ENCODE results near the gene SHB. TPM values are rescaled to one million over a fixed set of nuclear protein-coding genes. Genes with fewer than 3 reads are reported as not detected.
"Not testable (repeated sequence)": the region's sequence is repeated elsewhere in the genome, so short reads cannot be mapped to it uniquely, and the experiment has no call there.

The SHB gene
- total RNA-seq, 4 donors from 2014 or later: 18.4 to 27.5 (median 22.0) TPM

- 90 to 93% methylated on average over 19 of the region's 19 CpGs for WGBS, 2 donors
- Histone ChIP-seq H3K4me1 (peaks cover 28 to 45% of the 10 kb centered on the region in 2 donors), H3K27me3 (no peaks in the 10 kb centered on the region), H3K27ac (no peak overlapping the region), H3K9me3 (no peaks in the 10 kb centered on the region), H3K36me3 (no peaks in the 10 kb centered on the region), H3K4me3 (replicated peaks in 1 of 3) (no peak overlapping the region)
- no peak for DNase-seq
- intact Hi-C loops (cut with DNase I): no loop called here
- TF ChIP-seq POLR2A (IDR thresholded peaks at IDR 0.05) (no peak), CTCF (IDR thresholded peaks at IDR 0.05) (no peak)
These were observed 17.1 kb downstream of the SHB start for GRCh38 chr9:38051780-38052546.

- peaks cover 41 to 55% of the 10 kb centered on the region in 2 donors for H3K4me1 ChIP-seq
- 60 to 75% methylated on average over 4 of the region's 4 CpGs for WGBS, 2 donors
- H3K27me3 ChIP-seq: no peaks in the 10 kb centered on the region
- no peak for TF ChIP-seq CTCF (IDR thresholded peaks at IDR 0.05)
- TF ChIP-seq POLR2A (IDR thresholded peaks at IDR 0.05): no peak
- DNase-seq: no peak
- no peaks in the 10 kb centered on the region for H3K9me3 ChIP-seq
- intact Hi-C loops (cut with DNase I): no loop called here
- no peaks in the 10 kb centered on the region for H3K36me3 ChIP-seq
- H3K27ac ChIP-seq: peak overlapping the region; percentile 90 to 94 (median 91)
- no peak overlapping the region for H3K4me3 ChIP-seq (replicated peaks in 1 of 3)
These were observed 20.6 kb downstream of the SHB start for GRCh38 chr9:38048316-38048969.

- no peaks in the 10 kb centered on the region for H3K36me3 ChIP-seq
- TF ChIP-seq POLR2A (IDR thresholded peaks at IDR 0.05): peak in 1 of 2 donors; percentile 34
- peak in 1 of 6 experiments; percentile 3 for TF ChIP-seq CTCF (IDR thresholded peaks at IDR 0.05)
These were observed 21.5 kb downstream of the SHB start for GRCh38 chr9:38047301-38048251.

DNA sequence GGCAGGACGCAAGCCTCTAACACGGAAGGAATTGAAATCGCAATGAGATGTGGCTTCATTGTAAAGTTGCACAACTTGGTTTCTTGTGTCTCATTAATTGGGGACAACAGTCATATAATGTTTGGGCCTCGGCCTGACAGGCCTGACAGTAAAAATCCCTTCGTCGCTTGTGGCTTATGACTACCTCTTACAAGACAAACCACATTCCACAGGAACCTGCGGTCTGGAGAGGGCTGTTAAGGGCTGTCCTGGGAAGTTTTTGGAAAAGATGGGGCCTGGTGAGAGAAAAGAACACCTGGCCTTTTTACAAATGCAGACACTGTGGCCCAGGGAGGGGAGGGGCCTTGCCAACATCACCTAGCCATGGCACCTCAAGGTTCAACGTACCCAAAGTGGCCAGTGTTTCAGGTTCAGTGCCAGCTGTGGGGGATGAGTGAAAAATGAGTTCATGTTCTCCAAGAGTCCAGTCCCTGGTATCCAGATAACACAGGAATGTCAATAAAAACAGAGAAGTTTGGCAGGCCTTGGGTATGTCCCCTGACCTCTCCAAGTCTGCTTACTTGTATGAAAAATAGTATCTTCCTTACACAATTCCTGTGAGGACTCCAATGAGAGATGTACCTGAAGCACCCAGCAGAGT, 22.2 kb downstream of the SHB start:
- intact Hi-C loops (cut with DNase I): no loop called here
- DNase-seq: peak; percentile 43 to 60
- H3K27me3 ChIP-seq: no peaks in the 10 kb centered on the region
- H3K4me3 ChIP-seq (replicated peaks in 1 of 3): no peak overlapping the region
- H3K36me3 ChIP-seq: no peaks in the 10 kb centered on the region
- peaks cover 49 to 70% of the 10 kb centered on the region in 2 donors for H3K4me1 ChIP-seq
- WGBS, 2 donors: 48 to 66% methylated on average over 8 of the region's 8 CpGs
- H3K9me3 ChIP-seq: no peaks in the 10 kb centered on the region
- H3K27ac ChIP-seq: peak overlapping the region; percentile 90 to 94 (median 91)
- no peak for TF ChIP-seq POLR2A (IDR thresholded peaks at IDR 0.05)
- TF ChIP-seq CTCF (IDR thresholded peaks at IDR 0.05): no peak

More at GRCh38 chr9:38047301-38048251, 21.5 kb downstream of the SHB start:
- DNase-seq: peak; percentile 86 to 89
- Histone ChIP-seq H3K27ac (peak overlapping the region; percentile 90 to 94 (median 91)), H3K9me3 (no peaks in the 10 kb centered on the region), H3K27me3 (no peaks in the 10 kb centered on the region), H3K4me3 (replicated peaks in 1 of 3) (no peak overlapping the region), H3K4me1 (peaks cover 46 to 64% of the 10 kb centered on the region in 2 donors)
- intact Hi-C loops (cut with DNase I): no loop called here
- WGBS, 2 donors: 17 to 34% methylated on average over 15 of the region's 15 CpGs

DNA sequence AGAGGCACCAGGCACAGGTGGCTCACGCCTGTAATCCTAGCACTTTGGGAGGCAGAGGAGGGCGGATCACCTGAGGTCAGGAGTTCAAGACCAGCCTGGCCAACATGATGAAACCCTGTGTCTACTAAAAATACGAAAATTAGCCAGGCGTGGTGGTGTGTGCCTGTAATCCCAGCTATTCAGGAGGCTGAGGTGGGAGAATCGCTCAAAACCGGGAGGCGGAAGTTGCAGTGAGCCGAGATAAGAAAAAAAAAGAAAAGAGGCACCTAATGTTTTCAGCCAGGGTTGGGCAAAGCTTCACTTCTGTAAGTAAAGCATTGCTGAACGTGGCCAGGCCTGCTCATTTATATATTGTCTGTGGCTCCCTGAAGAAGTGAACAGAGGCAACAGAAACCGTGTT, 23.1 kb downstream of the SHB start:
- Histone ChIP-seq H3K4me1 (peaks cover 49 to 70% of the 10 kb centered on the region in 2 donors), H3K27ac (peak overlapping the region; percentile 90 to 94 (median 91))
- H3K9me3 ChIP-seq; H3K4me3 ChIP-seq (replicated peaks in 1 of 3); H3K36me3 ChIP-seq; DNase-seq; H3K27me3 ChIP-seq; intact Hi-C loops (cut with DNase I): not testable (repeated sequence)
- 90 to 91% methylated on average over 10 of the region's 10 CpGs for WGBS, 2 donors

All from thyroid gland (tissue), 4 donors.